Endothelial cell (in vitro differentiated cells): ENCODE results near the gene OR6J1. TPM values are rescaled to one million over a fixed set of nuclear protein-coding genes. Genes with fewer than 3 reads are reported as not detected.
"Not testable (repeated sequence)": the region's sequence is repeated elsewhere in the genome, so short reads cannot be mapped to it uniquely, and the experiment has no call there.

Experiments
- DNase-seq: peaks from one replicate; pipeline ENCODE4 v3.0.0; 2021; ENCODE audit warnings: low spot score
- H3K27ac Mint-ChIP-seq: one replicate; pipeline ENCODE4 v1.8.0; 2021; ENCODE audit warnings: mixed read lengths, inconsistent platforms; ENCODE audit not compliant: unreplicated experiment
- H3K27me3 Mint-ChIP-seq: one replicate; pipeline ENCODE4 v1.8.0; 2021; ENCODE audit warnings: mild to moderate bottlenecking, moderate library complexity, mixed read lengths, inconsistent platforms; ENCODE audit not compliant: unreplicated experiment
- H3K36me3 Mint-ChIP-seq: one replicate; pipeline ENCODE4 v1.8.0; 2021; ENCODE audit warnings: mild to moderate bottlenecking, low read depth, mixed read lengths, inconsistent platforms; ENCODE audit not compliant: unreplicated experiment
- H3K4me1 Mint-ChIP-seq: one replicate; pipeline ENCODE4 v1.8.0; 2021; ENCODE audit warnings: mild to moderate bottlenecking, mixed read lengths, inconsistent platforms; ENCODE audit not compliant: unreplicated experiment
- H3K4me3 Mint-ChIP-seq: one replicate; pipeline ENCODE4 v1.8.0; 2021; ENCODE audit warnings: mild to moderate bottlenecking, mixed read lengths, inconsistent platforms; ENCODE audit not compliant: unreplicated experiment
- H3K9me3 Mint-ChIP-seq: one replicate; pipeline ENCODE4 v1.8.0; 2021; ENCODE audit warnings: mixed read lengths, inconsistent platforms; ENCODE audit not compliant: unreplicated experiment
- CTCF ChIP-seq: fragments of 200-600 bp; sonication (generic); IDR thresholded peaks from one replicate; pipeline ENCODE4 v1.5.0; 2021; ENCODE audit warnings: antibody characterized with exemption; ENCODE audit not compliant: unreplicated experiment
- total RNA-seq: library from RNA; stranded (reverse); fragmentation: NEBNext Ultra II Directional; extraction: Animal tissue kit (Norgen Biotek cat#: 25700); gene quantifications from one replicate; pipeline ENCODE4 v1.2.1, GENCODE V29; 2021; ENCODE audit not compliant: unreplicated experiment

OR6J1 gene
- total RNA-seq, 1 donor from 2014 or later = not detected

GRCh38 chr14:22641846-22642245 is 2.3 kb downstream of the OR6J1 start:
- H3K4me1 Mint-ChIP-seq = no peaks in the 10 kb centered on the region
- TF ChIP-seq CTCF = no peak
- H3K9me3 Mint-ChIP-seq = peaks cover 4% of the 10 kb centered on the region
- H3K27ac Mint-ChIP-seq = no peak overlapping the region
- H3K27me3 Mint-ChIP-seq = no peaks in the 10 kb centered on the region
- DNase-seq = no peak
- peaks cover 9% of the 10 kb centered on the region for H3K36me3 Mint-ChIP-seq
- no peak overlapping the region for H3K4me3 Mint-ChIP-seq

GRCh38 chr14:22640192-22640591 is 4.0 kb downstream of the OR6J1 start:
- H3K27me3 Mint-ChIP-seq = no peaks in the 10 kb centered on the region
- H3K4me1 Mint-ChIP-seq = no peaks in the 10 kb centered on the region
- DNase-seq = no peak
- peaks cover 14% of the 10 kb centered on the region for H3K36me3 Mint-ChIP-seq
- H3K9me3 Mint-ChIP-seq = peaks cover 4% of the 10 kb centered on the region
- H3K4me3 Mint-ChIP-seq = no peak overlapping the region
- TF ChIP-seq CTCF = no peak
- no peak overlapping the region for H3K27ac Mint-ChIP-seq

- not testable (repeated sequence) for H3K4me1 Mint-ChIP-seq, H3K27ac Mint-ChIP-seq, DNase-seq, H3K36me3 Mint-ChIP-seq, H3K4me3 Mint-ChIP-seq, H3K27me3 Mint-ChIP-seq
- peaks cover 16% of the 10 kb centered on the region for H3K9me3 Mint-ChIP-seq
Observed at GRCh38 chr14:22635980-22636379, 8.2 kb downstream of the OR6J1 start.

- Mint-ChIP-seq H3K27me3 (peaks cover 3% of the 10 kb centered on the region), H3K4me1 (no peaks in the 10 kb centered on the region), H3K36me3 (peaks cover 23% of the 10 kb centered on the region), H3K9me3 (peaks cover 16% of the 10 kb centered on the region), H3K4me3 (no peak overlapping the region), H3K27ac (no peak overlapping the region)
- TF ChIP-seq CTCF = no peak
- no peak for DNase-seq
Observed at GRCh38 chr14:22634233-22634900, 9.8 kb downstream of the OR6J1 start.

- no peak for TF ChIP-seq CTCF
- peaks cover 12% of the 10 kb centered on the region for H3K4me1 Mint-ChIP-seq
- H3K9me3 Mint-ChIP-seq = peaks cover 12% of the 10 kb centered on the region
- H3K27ac Mint-ChIP-seq = no peak overlapping the region
- H3K4me3 Mint-ChIP-seq = no peak overlapping the region
- H3K36me3 Mint-ChIP-seq = peaks cover 17% of the 10 kb centered on the region
- no peak for DNase-seq
- peaks cover 5% of the 10 kb centered on the region for H3K27me3 Mint-ChIP-seq
Observed at GRCh38 chr14:22630486-22630885, 13.7 kb downstream of the OR6J1 start.
